Heart left ventricle (tissue), 16 donors: ENCODE data around the gene ASB7. TPM values are rescaled to one million over a fixed set of nuclear protein-coding genes. Genes with fewer than 3 reads are reported as not detected.

Experiments used
- ATAC-seq, 4 donors: fragments of 200-7000 bp; cut with Tn5 transposase; one replicate each; pipeline ENCODE4 v1.9.1; 2020 to 2022; ENCODE audit warnings: moderate library complexity in 4 of 4, mild to moderate bottlenecking in 3 of 4, moderate number of reproducible peaks in 1 of 4
- DNase-seq, 5 donors: peaks; one replicate each; pipeline ENCODE4 v3.0.0-alpha.2; 2020
- H3K27ac ChIP-seq, 12 donors: fragments of 200-600 bp; sonication (generic) in 4 of 12; one replicate each; pipeline versions ENCODE4 v1.5.0 to v1.8.0; 2016 to 2022; ENCODE audit warnings: mild to moderate bottlenecking in 2 of 12
- H3K27me3 ChIP-seq, 9 donors: fragments of 200-600 bp; sonication (generic) in 2 of 9; one replicate each; pipeline versions ENCODE4 v1.5.1 to v1.8.0; 2016 to 2022; ENCODE audit warnings: mild to moderate bottlenecking in 3 of 9
- H3K36me3 ChIP-seq, 9 donors: fragments of 200-600 bp; sonication (generic) in 2 of 9; one replicate each; pipeline versions ENCODE4 v1.5.0 to v1.8.0; 2018 to 2022; ENCODE audit warnings: mild to moderate bottlenecking in 2 of 9
- H3K4me1 ChIP-seq, 12 donors: fragments of 200-600 bp; sonication (generic) in 4 of 12; one replicate each; pipeline versions ENCODE4 v1.5.0 to v1.8.0; 2016 to 2022; ENCODE audit warnings: mild to moderate bottlenecking in 3 of 12
- H3K4me3 ChIP-seq, 12 donors: fragments of 200-600 bp; sonication (generic) in 4 of 12; one replicate each; pipeline versions ENCODE4 v1.5.0 to v1.8.0; 2017 to 2022; ENCODE audit warnings: mild to moderate bottlenecking in 9 of 12, moderate library complexity in 4 of 12
- H3K9me3 ChIP-seq, 12 donors: fragments of 200-600 bp; sonication (generic) in 4 of 12; one replicate each; pipeline versions ENCODE4 v1.5.0 to v1.8.0; 2016 to 2022; ENCODE audit warnings: mild to moderate bottlenecking in 1 of 12
- POLR2A ChIP-seq, 2 donors: fragments of 450-650 bp; IDR thresholded peaks; one replicate each; pipeline ENCODE4 v1.6.1; 2017; ENCODE audit warnings: antibody characterized with exemption in 2 of 2, mild to moderate bottlenecking in 2 of 2, moderate library complexity in 2 of 2
- WGBS, 4 donors: extraction: QIAGEN DNeasy Blood & Tissue Kit in 2 of 4; methylation state at CpG; one replicate each; pipeline versions ENCODE4 v1.1.5 to v1.1.7; 2013 to 2018; 5-methylcytosine and 5-hydroxymethylcytosine counted together
- intact Hi-C, 10 donors: fragments of 100-400 bp; cut with DNase I; formaldehyde crosslinking; loops; one replicate each; pipeline versions ENCODE4 v1.11.1 to v1.14.2; 2022
- polyA plus RNA-seq, 2 donors: library from polyadenylated mRNA; stranded (reverse); fragments of 200-250 nt; gene quantifications; one replicate each; pipeline ENCODE4 v1.2.3, GENCODE V29; 2013
- total RNA-seq, 9 donors: library from RNA; depleted of rRNA in 2 of 9; stranded (reverse); fragments of >200 nt in 2 of 9; fragmentation: NEBNext Ultra II Directional in 3 of 9; extraction: Animal tissue kit (Norgen Biotek cat#: 25700) in 3 of 9; gene quantifications; one replicate each; pipeline versions ENCODE4 v1.1.0 to v1.2.4, GENCODE V29; 2016 to 2023
- TF ChIP-seq, protein P1 (sequence below), 12 donors: fragments of 200-600 bp; sonication (generic) in 4 of 12; IDR thresholded peaks; one replicate each; pipeline versions ENCODE4 v1.5.0 to v1.8.0; 2018 to 2022; ENCODE audit warnings: antibody characterized with exemption in 12 of 12, mild to moderate bottlenecking in 5 of 12
- donor health status: ischemic (EF 13 %, LVEDD 7.1; RV severe dilation, severe dysfunction).
- donor health status: healthy with polysubstance abuse.
- donor health status: DM: no; HTN: yes; CAD: no.
- donor health status: DM: no; HTN: no; CAD: no.
- donor health status: ischemic (EF 25% LVEDD 6.9; RV normal size, moderate dysfunction).
- donor health status: ischemic (EF 25% LVEDD 5.7; RV mildly dilated, moderate dysfunction).
- donor health status: healthy.
- donor health status: DM: yes; HTN: yes; CAD: no.
- donor health status: ischemic (EF 35%, LVEDD 5.7; RV mildly dilated, moderate dysfunction).
- donor health status: nonischemic (EF 11% LVEDD 7.7; RV severe dilation, severe dysfunction).
- donor health status: DM: yes; HTN: yes; CAD: no.
- donor health status: PGD.
- donor health status: ischemic (EF 29% LVEDD 5.4; RV normal size, mild dysfunction).
- donor health status: nonischemic (EF 23%, LVEDD 6.1; RV moderate dilation, normal function).

The ASB7 gene
- total and polyA plus RNA-seq, 11 donors = 2.3 to 6.9 (median 5.9) TPM

DNA sequence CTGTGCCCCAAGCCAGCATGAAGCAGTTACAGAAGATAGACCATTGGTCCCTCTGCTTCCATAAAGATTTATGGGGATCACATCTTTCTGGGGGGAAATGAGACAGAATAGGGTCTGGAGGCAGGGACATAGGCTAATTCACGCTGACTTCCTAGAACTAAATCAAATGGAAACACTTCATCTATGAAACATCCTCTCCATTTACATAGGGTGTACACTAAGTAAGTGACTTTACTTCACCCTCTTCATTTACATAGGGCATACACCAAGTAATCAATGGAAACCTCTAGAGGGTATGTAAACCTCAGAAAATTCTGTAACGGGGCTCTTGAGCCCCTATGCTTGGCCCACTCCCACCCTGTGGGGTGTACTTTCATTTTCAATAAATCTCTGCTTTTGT, 10.6 kb upstream of the ASB7 start:
- Histone ChIP-seq H3K4me3 (no peak overlapping the region), H3K27me3 (no peaks in the 10 kb centered on the region), H3K4me1 (peaks cover 0 to 23% (median 3%) of the 10 kb centered on the region in 12 donors), H3K9me3 (peaks cover 0 to 27% (median 11%) of the 10 kb centered on the region in 12 donors), H3K27ac (no peak overlapping the region), H3K36me3 (no peaks in the 10 kb centered on the region)
- TF ChIP-seq POLR2A (IDR thresholded peaks at IDR 0.05) = no peak
- 48 to 99% (median 77%) methylated on average over 2 of the region's 2 CpGs for WGBS, 4 donors
- ATAC-seq (no peak), DNase-seq (no peak)
- intact Hi-C loops = loop anchor here in 1 of 10 donors (10.0 kb wide), 1 partner anchor 657 kb away; no protein-coding TSS in a partner anchor

DNA sequence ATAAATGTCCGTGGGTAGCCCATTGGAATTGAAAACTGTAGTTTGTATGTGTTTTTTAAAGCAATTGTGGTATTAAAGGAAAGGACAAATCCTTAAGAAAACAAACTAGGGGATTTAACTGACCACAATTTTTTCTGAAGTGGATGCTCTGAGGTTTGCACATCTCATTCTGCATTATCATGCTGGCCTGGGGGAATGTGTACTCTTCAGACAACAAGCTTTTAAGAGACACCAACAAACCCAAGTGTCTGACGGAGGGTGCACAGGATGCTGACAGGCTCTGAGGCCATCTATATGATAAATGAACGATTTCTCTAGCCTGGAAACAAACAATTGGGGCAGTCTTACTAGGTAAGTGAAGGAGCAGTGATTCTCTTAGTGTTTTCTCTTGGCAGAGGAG, 9.5 kb upstream of the ASB7 start:
- 81 to 93% (median 88%) methylated on average over 3 of the region's 3 CpGs for WGBS, 4 donors

DNA sequence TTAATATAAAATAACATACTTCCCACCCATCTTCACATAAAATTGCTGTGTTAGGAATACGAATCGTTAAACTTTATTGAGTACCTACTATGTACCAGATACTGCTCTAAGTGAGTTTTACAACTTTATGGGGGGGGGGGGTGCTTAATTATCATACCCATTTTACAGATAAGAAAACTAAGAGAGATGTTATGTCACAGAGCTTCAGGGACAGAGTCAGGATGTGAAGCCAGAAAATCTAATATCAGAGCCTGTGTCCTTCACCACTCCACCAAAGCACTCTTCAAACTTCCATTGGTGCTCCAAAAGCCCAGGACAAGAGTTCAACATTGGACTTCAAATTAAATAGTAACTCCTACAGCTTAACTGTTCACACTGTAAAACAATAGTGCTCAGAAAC, 9.0 kb upstream of the ASB7 start:
- intact Hi-C loops = loop anchor here in 1 of 10 donors (10.0 kb wide), 1 partner anchor 659 kb away; no protein-coding TSS in a partner anchor
- no peak for TF ChIP-seq POLR2A (IDR thresholded peaks at IDR 0.05)
- TF ChIP-seq, protein P1, sequence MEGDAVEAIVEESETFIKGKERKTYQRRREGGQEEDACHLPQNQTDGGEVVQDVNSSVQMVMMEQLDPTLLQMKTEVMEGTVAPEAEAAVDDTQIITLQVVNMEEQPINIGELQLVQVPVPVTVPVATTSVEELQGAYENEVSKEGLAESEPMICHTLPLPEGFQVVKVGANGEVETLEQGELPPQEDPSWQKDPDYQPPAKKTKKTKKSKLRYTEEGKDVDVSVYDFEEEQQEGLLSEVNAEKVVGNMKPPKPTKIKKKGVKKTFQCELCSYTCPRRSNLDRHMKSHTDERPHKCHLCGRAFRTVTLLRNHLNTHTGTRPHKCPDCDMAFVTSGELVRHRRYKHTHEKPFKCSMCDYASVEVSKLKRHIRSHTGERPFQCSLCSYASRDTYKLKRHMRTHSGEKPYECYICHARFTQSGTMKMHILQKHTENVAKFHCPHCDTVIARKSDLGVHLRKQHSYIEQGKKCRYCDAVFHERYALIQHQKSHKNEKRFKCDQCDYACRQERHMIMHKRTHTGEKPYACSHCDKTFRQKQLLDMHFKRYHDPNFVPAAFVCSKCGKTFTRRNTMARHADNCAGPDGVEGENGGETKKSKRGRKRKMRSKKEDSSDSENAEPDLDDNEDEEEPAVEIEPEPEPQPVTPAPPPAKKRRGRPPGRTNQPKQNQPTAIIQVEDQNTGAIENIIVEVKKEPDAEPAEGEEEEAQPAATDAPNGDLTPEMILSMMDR (IDR thresholded peaks at IDR 0.05) = no peak
- 95 to 98% (median 96%) methylated on average over 2 of the region's 2 CpGs for WGBS, 4 donors

More for the DNA sequence above, 9.5 kb upstream of the ASB7 start:
- Histone ChIP-seq H3K9me3 (peaks cover 0 to 25% (median 11%) of the 10 kb centered on the region in 12 donors), H3K27ac (no peak overlapping the region), H3K4me1 (peaks cover 0 to 34% (median 3%) of the 10 kb centered on the region in 12 donors), H3K27me3 (no peaks in the 10 kb centered on the region), H3K4me3 (no peak overlapping the region), H3K36me3 (no peaks in the 10 kb centered on the region)
- intact Hi-C loops = loop anchor here in 1 of 10 donors (10.0 kb wide), 1 partner anchor 658 kb away; no protein-coding TSS in a partner anchor
- DNase-seq = no peak
- no peak for ATAC-seq
- TF ChIP-seq POLR2A (IDR thresholded peaks at IDR 0.05) = no peak
- TF ChIP-seq, protein P1 (IDR thresholded peaks at IDR 0.05) = no peak

DNA sequence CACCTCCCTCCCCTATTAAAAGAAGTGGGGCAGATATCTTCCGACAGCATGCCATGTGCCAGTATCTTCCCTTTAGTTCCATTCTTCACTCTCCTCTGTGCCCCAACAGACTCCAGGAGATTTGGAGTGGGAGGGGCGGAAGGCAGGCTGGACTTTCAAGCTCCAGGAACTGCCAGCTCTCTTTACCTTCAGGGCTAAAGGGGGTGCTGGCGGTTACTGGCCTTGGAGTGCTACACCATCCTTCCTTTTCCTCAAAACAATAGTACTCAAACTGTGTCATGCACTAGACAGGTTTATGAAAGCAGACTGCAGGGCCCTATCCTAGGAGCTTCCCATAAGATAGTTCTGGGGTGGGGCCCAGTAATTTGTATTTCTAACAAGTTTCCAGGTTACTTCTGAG, 6.4 kb upstream of the ASB7 start:
- intact Hi-C loops = loop anchor here in 1 of 10 donors (10.0 kb wide), 1 partner anchor 661 kb away; no protein-coding TSS in a partner anchor
- 73 to 92% (median 85%) methylated on average over 3 of the region's 3 CpGs for WGBS, 4 donors
- DNase-seq = no peak
- no peaks in the 10 kb centered on the region for H3K9me3 ChIP-seq
- H3K36me3 ChIP-seq = no peaks in the 10 kb centered on the region
- no peaks in the 10 kb centered on the region for H3K27me3 ChIP-seq
- TF ChIP-seq, protein P1 (IDR thresholded peaks at IDR 0.05) = no peak
- no peak for TF ChIP-seq POLR2A (IDR thresholded peaks at IDR 0.05)
- H3K27ac ChIP-seq = peak overlapping the region in 1 of 12 donors; percentile 80
- ATAC-seq = peak in 1 of 4 donors; percentile 27
- peak overlapping the region in 1 of 12 donors; percentile 39 for H3K4me3 ChIP-seq
- peaks cover 2 to 47% (median 10%) of the 10 kb centered on the region in 12 donors for H3K4me1 ChIP-seq

More for the DNA sequence above, 9.0 kb upstream of the ASB7 start:
- no peaks in the 10 kb centered on the region for H3K27me3 ChIP-seq
- H3K4me3 ChIP-seq = no peak overlapping the region
- peaks cover 0 to 20% (median 9%) of the 10 kb centered on the region in 12 donors for H3K9me3 ChIP-seq
- H3K4me1 ChIP-seq = peaks cover 0 to 35% (median 3%) of the 10 kb centered on the region in 12 donors
- no peak overlapping the region for H3K27ac ChIP-seq
- DNase-seq (no peak), ATAC-seq (no peak)
- no peaks in the 10 kb centered on the region for H3K36me3 ChIP-seq
